Hepatocyte (in vitro differentiated cells): ENCODE measurements around the gene BRDT.

Source experiments
- CTCF ChIP-seq: fragments of 200-600 bp; sonication (generic); IDR thresholded peaks from 2 replicates; pipeline ENCODE4 v1.5.1; 2016; ENCODE audit warnings: antibody characterized with exemption, mild to moderate bottlenecking; ENCODE audit not compliant: poor library complexity
- EZH2 ChIP-seq: fragments of 200-600 bp; sonication (generic); IDR thresholded peaks from 2 replicates; pipeline ENCODE4 v1.6.1; 2016; ENCODE audit warnings: antibody characterized with exemption, mild to moderate bottlenecking, borderline replicate concordance
- EZH2phosphoT487 ChIP-seq: fragments of 200-600 bp; sonication (generic); IDR thresholded peaks from one replicate; pipeline ENCODE4 v1.6.1; 2018; ENCODE audit warnings: antibody characterized with exemption, mild to moderate bottlenecking, low read depth, moderate library complexity; ENCODE audit not compliant: unreplicated experiment, severe bottlenecking

- TF ChIP-seq CTCF (no peak), EZH2 (no peak), EZH2phosphoT487 (no peak)
Observed at GRCh38 chr1:91916811-91917460, 32.3 kb upstream of the BRDT start.
